ENCODE data around the gene AARSD1.

The AARSD1 gene

GRCh38 chr17:42971589-42971988 lies 7.3 kb upstream of the AARSD1 start:
- Mint-ChIP-seq H3K27ac (no peak overlapping the region), H3K27me3 (ENCODE audit: low read depth) (no peaks in the 10 kb centered on the region), H3K4me1 (no peaks in the 10 kb centered on the region), H3K4me3 (no peak overlapping the region), H3K9me3 (no peaks in the 10 kb centered on the region), H3K36me3 (ENCODE audit: low read depth) (no peaks in the 10 kb centered on the region)
- no peak for TF ChIP-seq CTCF (IDR thresholded peaks at IDR 0.05; ENCODE audit: unreplicated experiment in 3 of 3)

GRCh38 chr17:42969001-42969581 lies 4.8 kb upstream of the AARSD1 start:
- H3K4me3 Mint-ChIP-seq, result no peak overlapping the region
- TF ChIP-seq CTCF (IDR thresholded peaks at IDR 0.05; ENCODE audit: unreplicated experiment in 3 of 3), result no peak
- peaks cover 5% of the 10 kb centered on the region for H3K4me1 Mint-ChIP-seq
- H3K27ac Mint-ChIP-seq, result peak overlapping the region in 2 of 3 experiments; percentile 45 to 63
- H3K36me3 Mint-ChIP-seq (ENCODE audit: low read depth), result no peaks in the 10 kb centered on the region
- no peaks in the 10 kb centered on the region for H3K9me3 Mint-ChIP-seq
- H3K27me3 Mint-ChIP-seq (ENCODE audit: low read depth), result no peaks in the 10 kb centered on the region

GRCh38 chr17:42967925-42968324 lies 3.7 kb upstream of the AARSD1 start:
- Mint-ChIP-seq H3K4me3 (no peak overlapping the region), H3K4me1 (peaks cover 12% of the 10 kb centered on the region), H3K9me3 (no peaks in the 10 kb centered on the region), H3K27me3 (ENCODE audit: low read depth) (no peaks in the 10 kb centered on the region), H3K27ac (no peak overlapping the region), H3K36me3 (ENCODE audit: low read depth) (no peaks in the 10 kb centered on the region)
- no peak for TF ChIP-seq CTCF (IDR thresholded peaks at IDR 0.05; ENCODE audit: unreplicated experiment in 3 of 3)

- H3K4me3 Mint-ChIP-seq, result no peak overlapping the region
- no peaks in the 10 kb centered on the region for H3K4me1 Mint-ChIP-seq
- no peaks in the 10 kb centered on the region for H3K27me3 Mint-ChIP-seq (ENCODE audit: low read depth)
- no peak overlapping the region for H3K27ac Mint-ChIP-seq
- H3K36me3 Mint-ChIP-seq (ENCODE audit: low read depth), result peaks cover 73% of the 10 kb centered on the region
- no peak for TF ChIP-seq CTCF (IDR thresholded peaks at IDR 0.05; ENCODE audit: unreplicated experiment in 3 of 3)
- no peaks in the 10 kb centered on the region for H3K9me3 Mint-ChIP-seq
These were observed 10.6 kb downstream of the AARSD1 start for GRCh38 chr17:42953669-42954068.

- H3K36me3 Mint-ChIP-seq (ENCODE audit: low read depth), result peaks cover 56% of the 10 kb centered on the region
- H3K4me1 Mint-ChIP-seq, result no peaks in the 10 kb centered on the region
- H3K27me3 Mint-ChIP-seq (ENCODE audit: low read depth), result no peaks in the 10 kb centered on the region
- H3K4me3 Mint-ChIP-seq, result no peak overlapping the region
- no peaks in the 10 kb centered on the region for H3K9me3 Mint-ChIP-seq
- no peak overlapping the region for H3K27ac Mint-ChIP-seq
- TF ChIP-seq CTCF (IDR thresholded peaks at IDR 0.05; ENCODE audit: unreplicated experiment in 3 of 3), result no peak
These were observed 14.0 kb downstream of the AARSD1 start for GRCh38 chr17:42950044-42950783.

GRCh38 chr17:42946812-42947211 lies 17.4 kb downstream of the AARSD1 start:
- no peaks in the 10 kb centered on the region for H3K27me3 Mint-ChIP-seq (ENCODE audit: low read depth)
- H3K36me3 Mint-ChIP-seq (ENCODE audit: low read depth), result peaks cover 32% of the 10 kb centered on the region

More at GRCh38 chr17:42946812-42947211, 17.4 kb downstream of the AARSD1 start:
- Mint-ChIP-seq H3K9me3 (no peaks in the 10 kb centered on the region), H3K4me3 (no peak overlapping the region), H3K4me1 (no peaks in the 10 kb centered on the region), H3K27ac (no peak overlapping the region)
- no peak for TF ChIP-seq CTCF (IDR thresholded peaks at IDR 0.05; ENCODE audit: unreplicated experiment in 3 of 3)

Data from nephron (organoid).